ENCODE results near the gene UTS2R. TPM values are rescaled to one million over a fixed set of nuclear protein-coding genes. Genes with fewer than 3 reads are reported as not detected.
"Not testable (repeated sequence)": the region's sequence is repeated elsewhere in the genome, so short reads cannot be mapped to it uniquely, and the experiment has no call there.

UTS2R gene
- total RNA-seq, 1 donor from 2014 or later = not detected

DNA sequence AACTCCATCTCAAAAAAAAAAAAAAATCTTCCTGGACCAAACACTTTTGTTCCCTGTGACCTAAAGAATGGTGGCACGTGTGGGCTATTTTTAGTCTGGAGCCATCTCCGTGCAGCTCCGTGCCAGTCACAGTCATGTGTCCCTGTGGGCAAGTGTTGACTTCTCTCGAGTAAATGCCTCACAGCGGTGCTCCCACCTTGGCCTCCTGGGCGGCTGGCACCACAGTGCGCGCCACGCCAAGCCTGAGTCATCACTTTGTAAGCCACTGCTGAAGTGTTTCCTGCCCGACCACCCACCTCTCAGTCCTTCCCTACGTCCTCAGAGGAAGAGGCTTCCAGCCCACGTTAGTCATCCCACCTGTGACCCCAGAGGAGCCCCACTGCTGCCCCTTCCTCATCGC lies 35.7 kb downstream of the UTS2R start:
- DNase-seq (ENCODE audit: low read depth) = no peak
- TF ChIP-seq, protein P1, sequence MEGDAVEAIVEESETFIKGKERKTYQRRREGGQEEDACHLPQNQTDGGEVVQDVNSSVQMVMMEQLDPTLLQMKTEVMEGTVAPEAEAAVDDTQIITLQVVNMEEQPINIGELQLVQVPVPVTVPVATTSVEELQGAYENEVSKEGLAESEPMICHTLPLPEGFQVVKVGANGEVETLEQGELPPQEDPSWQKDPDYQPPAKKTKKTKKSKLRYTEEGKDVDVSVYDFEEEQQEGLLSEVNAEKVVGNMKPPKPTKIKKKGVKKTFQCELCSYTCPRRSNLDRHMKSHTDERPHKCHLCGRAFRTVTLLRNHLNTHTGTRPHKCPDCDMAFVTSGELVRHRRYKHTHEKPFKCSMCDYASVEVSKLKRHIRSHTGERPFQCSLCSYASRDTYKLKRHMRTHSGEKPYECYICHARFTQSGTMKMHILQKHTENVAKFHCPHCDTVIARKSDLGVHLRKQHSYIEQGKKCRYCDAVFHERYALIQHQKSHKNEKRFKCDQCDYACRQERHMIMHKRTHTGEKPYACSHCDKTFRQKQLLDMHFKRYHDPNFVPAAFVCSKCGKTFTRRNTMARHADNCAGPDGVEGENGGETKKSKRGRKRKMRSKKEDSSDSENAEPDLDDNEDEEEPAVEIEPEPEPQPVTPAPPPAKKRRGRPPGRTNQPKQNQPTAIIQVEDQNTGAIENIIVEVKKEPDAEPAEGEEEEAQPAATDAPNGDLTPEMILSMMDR (conservative IDR thresholded peaks at IDR 0.05; ENCODE audit: low read depth, low read length) = no peak
- H3K4me3 ChIP-seq (ENCODE audit: low read depth, low read length) = no peak overlapping the region

DNA sequence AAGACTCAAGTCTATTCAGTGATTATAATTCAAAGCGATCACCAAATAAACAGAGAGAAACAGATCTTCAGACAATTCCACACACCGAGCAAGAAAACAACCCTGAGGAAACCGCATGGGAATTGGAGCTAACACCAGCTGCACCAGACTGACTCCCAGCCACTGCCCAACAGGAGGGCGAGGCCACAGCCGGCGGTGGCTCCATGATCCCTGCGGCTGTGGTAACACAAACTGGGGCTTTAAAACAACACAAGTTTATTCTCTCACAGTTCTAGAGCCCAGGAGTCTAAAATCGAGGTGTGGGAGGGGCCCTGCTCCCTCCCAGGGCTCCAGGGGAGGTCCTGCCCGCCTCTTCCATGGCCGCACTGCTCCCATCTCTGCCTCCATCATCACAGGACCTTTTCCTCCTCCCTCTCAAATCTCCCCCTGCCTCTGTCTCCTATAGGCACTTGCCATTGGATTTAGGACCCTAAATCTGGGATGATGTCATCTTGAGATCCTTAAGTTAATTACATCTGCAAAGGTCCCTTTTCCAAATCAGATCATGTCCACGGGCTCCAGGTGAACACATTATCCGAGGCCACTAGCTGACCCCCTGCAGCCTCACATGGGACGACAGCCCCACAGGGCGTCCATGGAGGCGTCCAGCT lies 36.8 kb downstream of the UTS2R start:
- TF ChIP-seq, protein P1 (conservative IDR thresholded peaks at IDR 0.05; ENCODE audit: low read depth, low read length) = no peak
- DNase-seq (ENCODE audit: low read depth) = no peak
- H3K4me3 ChIP-seq (ENCODE audit: low read depth, low read length) = no peak overlapping the region

- TF ChIP-seq, protein P1 (conservative IDR thresholded peaks at IDR 0.05; ENCODE audit: low read depth, low read length) = no peak
- no peak overlapping the region for H3K4me3 ChIP-seq (ENCODE audit: low read depth, low read length)
- DNase-seq (ENCODE audit: low read depth) = no peak
Observed at GRCh38 chr17:82408938-82409318, 37.4 kb downstream of the UTS2R start.

GRCh38 chr17:82410014-82410716 lies 38.6 kb downstream of the UTS2R start:
- TF ChIP-seq, protein P1 (conservative IDR thresholded peaks at IDR 0.05; ENCODE audit: low read depth, low read length) = no peak
- no peak overlapping the region for H3K4me3 ChIP-seq (ENCODE audit: low read depth, low read length)

GRCh38 chr17:82411396-82412053 lies 40.0 kb downstream of the UTS2R start:
- DNase-seq (ENCODE audit: low read depth) = no peak
- TF ChIP-seq, protein P1 (conservative IDR thresholded peaks at IDR 0.05; ENCODE audit: low read depth, low read length) = no peak
- no peak overlapping the region for H3K4me3 ChIP-seq (ENCODE audit: low read depth, low read length)

More at GRCh38 chr17:82410014-82410716, 38.6 kb downstream of the UTS2R start:
- DNase-seq (ENCODE audit: low read depth) = no peak

DNA sequence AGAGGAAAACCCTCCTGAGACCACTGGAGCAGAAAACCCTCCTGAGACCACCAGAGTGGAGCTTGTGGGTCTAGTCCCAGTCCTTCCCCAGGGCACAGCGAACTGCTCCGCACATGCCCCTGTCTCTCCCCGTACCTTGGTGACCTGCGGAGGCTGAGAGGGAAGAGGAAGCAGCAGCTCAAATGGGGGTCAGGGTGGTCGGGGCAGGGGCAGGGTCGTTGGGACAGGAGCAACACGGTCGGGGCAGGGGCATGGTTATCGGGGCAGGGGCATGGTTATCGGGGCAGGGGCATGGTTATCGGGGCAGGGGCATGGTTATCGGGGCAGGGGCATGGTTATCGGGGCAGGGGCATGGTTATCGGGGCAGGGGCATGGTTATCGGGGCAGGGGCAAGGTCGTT lies 40.5 kb downstream of the UTS2R start:
- not testable (repeated sequence) for H3K4me3 ChIP-seq (ENCODE audit: low read depth, low read length); DNase-seq (ENCODE audit: low read depth)

All from epithelial cell of proximal tubule (primary cell).